HG02759 (cell line): ENCODE measurements around the gene PPP2R2C.

Source experiments
- ATAC-seq: cut with Tn5 transposase; IDR thresholded peaks from one replicate; pipeline ENCODE4 v1.9.1; 2021; ENCODE audit warnings: mild to moderate bottlenecking, moderate library complexity; ENCODE audit not compliant: unreplicated experiment

PPP2R2C gene

DNA sequence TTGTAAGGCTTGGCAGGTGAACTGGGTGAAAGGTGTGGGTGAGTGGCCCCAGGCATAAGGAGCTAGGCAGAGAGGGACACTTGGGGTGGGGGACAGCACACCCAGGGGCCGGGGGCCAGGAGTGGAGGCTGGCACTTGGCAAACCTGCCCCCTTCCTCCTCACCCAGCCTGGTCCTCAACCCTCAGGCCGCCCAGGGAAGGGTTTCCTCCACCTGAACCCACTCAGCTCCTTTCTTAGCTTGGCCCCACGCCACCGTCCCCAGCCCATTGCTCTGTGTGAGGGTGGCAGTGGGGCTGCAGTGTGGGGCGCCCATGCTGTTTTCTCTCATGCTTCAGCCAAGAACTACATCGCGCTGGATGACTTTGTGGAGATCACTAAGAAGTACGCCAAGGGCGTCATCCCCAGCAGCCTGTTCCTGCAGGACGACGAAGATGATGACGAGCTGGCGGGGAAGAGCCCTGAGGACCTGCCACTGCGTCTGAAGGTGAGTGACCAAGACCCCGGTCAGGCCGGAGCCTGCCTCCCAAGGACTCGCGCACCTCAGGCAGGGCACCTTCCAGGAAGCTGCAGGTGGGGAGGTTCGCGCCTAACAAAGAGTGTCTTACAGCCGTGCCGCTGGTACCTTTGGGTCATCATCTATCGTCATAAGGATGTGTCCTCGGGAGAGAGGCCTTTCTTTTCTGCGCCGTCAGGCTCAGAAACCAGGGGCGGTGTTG lies 177.6 kb downstream of the PPP2R2C start:
- ATAC-seq: no peak

DNA sequence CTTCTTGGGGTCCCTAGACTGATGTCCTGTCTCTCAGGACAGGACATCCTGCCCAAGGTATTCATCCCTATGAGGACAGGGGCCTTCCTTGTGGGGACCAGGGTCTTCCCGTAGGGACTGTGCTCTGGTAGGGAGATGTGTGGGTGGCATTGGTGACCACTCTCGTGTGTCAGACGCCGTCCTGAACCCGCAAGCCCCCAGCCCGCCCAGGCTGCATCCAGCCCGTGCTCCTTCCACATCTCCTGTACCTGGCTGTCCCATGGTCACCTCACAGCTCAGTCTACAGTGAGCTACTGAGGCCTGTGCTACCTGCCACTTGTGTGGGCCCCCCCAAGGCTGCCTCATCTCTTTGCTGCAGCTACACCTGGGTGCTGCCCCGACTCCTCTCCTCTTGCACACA lies 178.8 kb downstream of the PPP2R2C start:
- ATAC-seq: no peak

GRCh38 chr4:6293097-6293445 lies 179.3 kb downstream of the PPP2R2C start:
- ATAC-seq: no peak

- ATAC-seq: no peak
These were observed 179.9 kb downstream of the PPP2R2C start for GRCh38 chr4:6292376-6293096.

- ATAC-seq: no peak
These were observed 180.6 kb downstream of the PPP2R2C start for GRCh38 chr4:6291784-6292297.

- ATAC-seq: no peak
These were observed 181.5 kb downstream of the PPP2R2C start for GRCh38 chr4:6290769-6291547.

DNA sequence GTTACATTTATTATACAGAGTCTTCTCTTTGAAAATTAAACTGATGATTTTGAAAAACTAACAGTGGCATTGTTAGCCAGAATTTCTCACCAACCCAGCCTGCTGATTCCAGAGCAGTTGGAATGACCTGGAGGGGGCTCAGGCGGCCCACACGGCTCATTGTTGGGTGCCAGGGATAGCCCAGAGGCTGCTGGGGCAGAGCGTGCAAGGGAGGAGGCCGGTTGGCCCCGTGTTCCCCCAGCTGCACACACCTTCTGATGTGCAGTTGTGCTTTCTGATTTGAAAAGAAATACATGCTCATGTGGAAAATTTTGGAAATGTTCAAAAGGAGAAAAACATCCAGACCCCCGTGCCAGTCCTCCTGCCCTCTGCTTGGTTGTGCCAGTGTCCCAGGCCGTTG lies 182.2 kb downstream of the PPP2R2C start:
- ATAC-seq: no peak

DNA sequence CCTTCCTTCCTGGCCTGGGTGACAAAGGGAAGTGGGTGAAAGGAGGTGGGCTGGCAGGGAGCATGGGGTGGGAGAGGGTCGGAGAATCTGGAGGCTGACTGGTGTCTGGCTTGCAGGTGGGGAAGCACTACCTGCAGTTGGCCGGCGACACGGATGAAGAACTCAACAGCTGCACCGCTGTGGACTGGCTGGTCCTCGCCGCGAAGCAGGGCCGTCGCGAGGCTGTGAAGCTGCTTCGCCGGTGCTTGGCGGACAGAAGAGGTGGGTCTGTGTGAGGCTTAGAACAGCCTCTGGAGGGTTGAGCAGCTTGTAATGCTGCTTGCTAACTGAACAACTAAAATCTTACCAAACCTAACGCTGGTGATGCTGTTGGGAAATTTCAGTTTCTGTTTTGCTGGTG lies 183.5 kb downstream of the PPP2R2C start:
- no peak for ATAC-seq

GRCh38 chr4:6288342-6288741 lies 184.1 kb downstream of the PPP2R2C start:
- no peak for ATAC-seq

DNA sequence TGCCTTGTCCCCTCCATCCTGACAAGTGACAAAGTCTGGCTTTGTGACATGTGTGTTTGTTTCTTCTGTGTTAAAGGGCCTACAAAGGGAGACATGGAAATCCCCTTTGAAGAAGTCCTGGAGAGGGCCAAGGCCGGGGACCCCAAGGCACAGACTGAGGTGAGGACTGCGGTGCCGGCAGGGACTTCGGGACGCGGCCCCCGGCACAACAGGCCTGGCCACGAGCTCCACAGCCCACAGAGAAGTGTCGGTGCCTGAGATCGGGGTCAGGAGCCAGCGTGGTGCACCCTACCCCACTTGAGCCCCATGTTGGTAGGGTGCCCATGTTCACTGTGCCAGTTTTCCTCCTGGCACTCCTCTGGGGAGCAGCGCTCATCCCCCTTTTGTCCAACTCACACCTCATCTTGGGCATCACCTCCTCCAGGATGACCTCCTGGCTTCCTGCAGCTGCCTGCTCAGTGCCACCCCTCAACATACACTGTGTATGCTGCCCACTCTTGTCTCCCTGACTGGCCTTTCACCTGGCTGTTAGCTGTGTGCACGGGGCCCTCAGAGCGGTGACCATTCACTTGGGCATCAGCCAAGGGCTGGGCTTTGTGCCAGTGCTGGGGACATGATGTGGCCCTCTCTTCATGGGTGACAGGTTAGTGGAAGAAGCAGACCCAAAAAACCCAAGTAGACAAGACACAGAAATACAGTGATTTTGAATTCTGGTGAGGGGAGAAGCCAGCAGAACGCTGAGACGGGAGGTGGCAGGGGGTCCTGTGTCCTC lies 185.2 kb downstream of the PPP2R2C start:
- no peak for ATAC-seq

GRCh38 chr4:6283282-6283681 lies 189.1 kb downstream of the PPP2R2C start:
- no peak for ATAC-seq

- ATAC-seq: no peak
These were observed 190.1 kb downstream of the PPP2R2C start for GRCh38 chr4:6282314-6282771.

DNA sequence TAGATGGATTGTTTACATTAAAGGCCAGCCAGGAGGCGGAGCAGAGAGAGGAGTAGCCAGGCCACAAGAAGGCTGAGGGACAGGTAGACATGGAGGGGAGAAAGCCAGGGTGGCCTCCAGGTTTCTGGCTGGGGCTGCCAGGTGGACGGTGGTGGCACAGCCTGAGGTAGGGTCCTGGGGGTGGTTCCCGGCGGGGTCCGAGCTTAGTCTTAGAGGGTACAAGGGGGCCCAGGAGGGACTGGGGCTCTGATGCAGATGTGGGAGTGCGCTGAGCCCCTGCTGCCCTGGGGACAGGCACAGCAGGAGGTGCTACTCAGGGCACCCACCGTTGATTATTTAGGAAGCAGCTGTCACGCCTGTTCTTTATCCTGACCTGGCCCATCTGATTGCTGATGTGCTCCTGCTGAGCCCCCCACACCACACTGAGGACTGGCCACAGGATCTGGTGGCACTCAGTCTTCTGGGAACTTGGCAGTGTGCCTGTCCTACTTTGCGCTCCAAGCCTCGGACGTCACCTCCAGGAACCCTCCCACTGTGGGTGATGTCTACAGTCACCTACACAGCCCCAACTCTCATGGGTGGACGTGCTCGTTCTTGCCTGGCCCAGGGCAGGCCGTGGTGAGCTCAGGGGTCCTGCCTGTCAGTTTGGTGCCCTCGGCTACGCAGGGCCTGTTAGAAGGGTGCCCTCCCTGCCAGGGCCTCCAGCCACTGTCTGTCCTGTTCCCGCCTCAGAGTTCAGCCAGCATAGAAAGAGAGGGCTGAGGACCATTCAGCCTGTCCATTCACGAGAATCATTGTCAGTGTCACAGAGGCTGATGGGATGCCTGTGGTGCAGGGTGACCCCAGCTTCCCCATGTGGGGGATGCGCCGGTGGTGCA lies 190.7 kb downstream of the PPP2R2C start:
- ATAC-seq: no peak

DNA sequence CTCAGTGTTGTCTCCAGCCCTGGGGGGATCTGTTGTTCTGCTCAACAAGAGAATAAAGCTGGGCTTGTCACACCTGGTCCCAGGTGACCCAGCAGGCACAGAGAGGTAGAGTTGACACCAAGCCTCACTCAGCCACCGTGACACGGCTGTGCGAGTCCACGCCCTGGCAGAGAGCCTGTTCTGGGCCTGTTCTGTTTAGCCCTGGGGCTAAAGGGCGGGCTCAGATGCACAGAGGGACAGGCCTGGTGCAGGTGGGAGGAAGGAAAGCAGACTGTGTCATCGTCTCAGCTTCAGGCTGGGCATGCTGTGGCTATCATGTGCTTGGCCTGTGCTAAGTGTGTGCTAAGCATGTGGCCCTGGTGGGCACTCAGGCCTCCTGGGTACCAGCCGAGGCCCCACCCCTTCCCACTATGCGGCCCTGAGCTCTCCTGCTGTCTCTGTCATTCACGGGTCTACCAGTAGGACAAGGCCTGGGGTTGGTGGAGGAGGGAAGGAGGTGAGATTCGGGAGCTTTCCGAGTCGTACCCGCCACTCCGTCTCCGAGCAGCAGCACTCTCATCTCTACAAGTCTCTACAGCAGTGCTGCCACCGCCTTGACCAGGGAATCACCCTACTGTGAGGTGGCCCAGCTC lies 191.9 kb downstream of the PPP2R2C start:
- no peak for ATAC-seq

DNA sequence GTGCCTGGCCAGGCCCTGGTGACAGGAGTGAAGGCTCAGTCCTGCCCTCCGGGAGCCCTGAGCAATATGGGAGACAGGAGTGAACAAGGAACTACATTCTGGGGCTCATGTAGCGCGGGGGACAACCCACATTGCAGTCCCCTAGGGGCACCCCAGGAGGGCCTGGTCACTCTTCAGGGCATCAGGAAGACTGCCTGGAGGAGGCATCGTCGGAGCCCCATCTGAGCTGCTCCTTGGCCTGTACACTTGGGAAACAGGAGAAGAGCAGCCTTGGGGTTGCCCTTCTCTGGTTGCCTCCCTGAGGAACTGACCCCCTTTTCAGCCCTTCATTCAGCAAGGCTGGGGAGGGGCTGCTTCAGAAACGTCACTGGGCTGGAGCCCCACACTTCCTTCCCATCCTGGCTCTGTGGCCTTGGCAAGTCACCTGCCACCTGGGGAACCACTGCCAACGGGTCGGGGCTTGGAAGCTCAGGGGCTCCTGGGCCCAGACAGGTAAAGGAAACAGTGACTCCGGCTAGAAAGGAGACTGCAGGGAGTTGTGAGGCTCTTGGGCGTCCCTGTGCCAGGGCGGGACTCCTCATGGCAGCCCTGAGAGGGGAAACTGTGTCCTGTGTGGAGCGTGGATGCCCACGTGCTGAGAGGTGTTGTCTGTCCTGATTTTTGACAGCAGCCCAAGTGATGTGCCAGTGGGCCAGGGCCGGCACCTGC lies 192.7 kb downstream of the PPP2R2C start:
- ATAC-seq: no peak

DNA sequence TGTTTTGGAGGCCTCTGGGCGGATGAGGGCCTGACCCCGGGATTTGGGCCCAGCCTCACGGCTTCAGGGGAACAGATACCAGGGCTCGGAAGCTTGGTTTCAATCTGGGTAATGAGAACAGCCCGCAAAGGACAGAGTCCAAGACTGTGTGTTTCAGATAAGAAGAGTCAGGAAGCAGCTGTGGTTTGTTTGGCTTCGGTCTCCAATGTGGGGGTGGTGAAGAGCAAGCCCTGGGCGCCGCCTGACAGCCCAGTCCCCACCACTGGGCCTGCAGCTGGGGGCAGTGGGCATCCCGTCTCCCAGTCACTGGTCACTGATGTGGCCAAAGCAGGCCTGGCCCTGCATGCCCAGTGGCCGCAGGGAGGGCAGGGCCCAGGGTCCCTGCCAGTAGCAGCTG lies 193.6 kb downstream of the PPP2R2C start:
- peak; percentile 94 for ATAC-seq

DNA sequence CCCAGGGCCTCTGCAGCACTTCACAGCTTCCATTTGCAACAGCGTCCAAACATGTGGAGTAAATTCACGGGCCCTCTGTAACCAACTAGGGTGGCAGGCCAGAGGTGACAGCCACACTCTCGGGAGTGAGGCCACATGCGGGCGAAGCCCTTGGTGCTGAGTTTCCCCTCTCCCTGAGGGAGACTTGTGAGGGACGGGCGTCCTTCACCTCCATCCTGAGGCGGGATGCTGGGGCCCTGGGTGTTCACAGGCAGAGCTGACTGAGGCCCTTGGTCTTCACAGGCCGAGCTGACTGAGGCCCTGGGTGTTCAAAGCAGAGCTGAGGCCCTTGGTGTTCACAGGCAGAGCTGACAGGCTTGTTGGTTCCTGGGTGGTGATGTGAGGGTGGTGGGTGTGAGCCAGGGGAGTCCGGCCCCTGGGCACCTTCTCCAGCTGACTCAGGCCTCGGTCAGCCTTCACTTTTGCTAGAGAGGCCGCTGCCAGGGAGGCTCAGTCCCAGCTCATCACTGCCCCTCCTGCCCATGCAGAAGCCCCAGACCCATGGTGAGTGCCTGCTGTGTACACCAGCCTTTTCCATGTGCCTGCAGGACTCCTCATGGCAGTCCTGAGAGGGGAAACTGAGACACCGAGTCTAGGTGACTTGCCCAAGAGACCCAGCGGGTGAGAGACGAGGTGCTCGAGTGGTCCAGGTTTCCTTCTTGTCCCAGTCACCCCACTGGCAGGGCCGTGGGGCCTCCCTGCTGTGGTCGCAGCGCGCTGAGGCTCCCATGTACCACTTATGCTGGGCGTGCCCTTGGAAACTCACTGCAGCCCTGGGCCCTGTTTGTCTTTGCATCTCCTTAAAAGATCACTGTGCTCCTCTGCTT lies 194.2 kb downstream of the PPP2R2C start:
- ATAC-seq: no peak
